ENCODE results near the gene OLAH.

DNA sequence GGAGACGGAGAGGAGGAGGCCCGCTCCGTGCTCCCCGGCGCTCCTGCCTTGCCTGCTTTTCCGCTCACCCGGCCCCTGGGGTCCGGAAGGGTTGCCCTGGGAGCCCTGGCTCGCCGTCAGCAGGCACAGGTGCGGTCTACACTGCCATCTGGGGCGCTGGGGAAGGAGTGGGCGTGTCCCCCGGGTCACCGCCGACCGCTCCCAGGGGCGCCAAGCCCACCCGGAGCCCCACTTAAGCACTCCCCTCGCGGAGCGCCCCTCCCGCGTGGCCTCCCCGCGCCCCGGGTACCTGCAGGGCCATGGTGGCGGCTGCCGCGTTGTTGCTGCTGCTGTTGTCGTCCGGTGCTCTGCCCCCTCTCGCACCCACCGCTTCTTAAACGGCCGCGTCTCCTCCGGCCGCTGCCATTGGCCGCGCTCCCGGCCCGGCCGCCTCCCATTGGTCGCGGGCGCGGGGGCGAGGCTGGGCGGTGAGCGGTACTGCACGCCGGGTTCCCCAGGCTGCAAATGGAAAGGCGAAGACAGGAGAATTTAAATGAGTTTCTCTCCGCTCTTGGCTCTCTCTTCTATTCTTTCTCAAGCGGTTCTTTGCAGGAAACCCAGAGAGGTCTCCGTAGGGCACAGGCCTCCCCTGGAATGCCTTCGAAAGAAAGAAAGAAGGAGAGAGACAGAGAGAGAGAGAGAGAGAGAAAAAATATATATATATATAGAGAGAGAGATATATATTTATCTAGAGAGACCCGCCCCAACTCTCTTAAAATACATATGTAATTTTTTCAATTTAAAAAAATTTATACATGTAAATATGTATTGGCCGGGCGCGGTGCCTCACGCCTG lies 44.9 kb downstream of the OLAH start, which contains the start of gene ACBD7:
- TF ChIP-seq, protein P1, sequence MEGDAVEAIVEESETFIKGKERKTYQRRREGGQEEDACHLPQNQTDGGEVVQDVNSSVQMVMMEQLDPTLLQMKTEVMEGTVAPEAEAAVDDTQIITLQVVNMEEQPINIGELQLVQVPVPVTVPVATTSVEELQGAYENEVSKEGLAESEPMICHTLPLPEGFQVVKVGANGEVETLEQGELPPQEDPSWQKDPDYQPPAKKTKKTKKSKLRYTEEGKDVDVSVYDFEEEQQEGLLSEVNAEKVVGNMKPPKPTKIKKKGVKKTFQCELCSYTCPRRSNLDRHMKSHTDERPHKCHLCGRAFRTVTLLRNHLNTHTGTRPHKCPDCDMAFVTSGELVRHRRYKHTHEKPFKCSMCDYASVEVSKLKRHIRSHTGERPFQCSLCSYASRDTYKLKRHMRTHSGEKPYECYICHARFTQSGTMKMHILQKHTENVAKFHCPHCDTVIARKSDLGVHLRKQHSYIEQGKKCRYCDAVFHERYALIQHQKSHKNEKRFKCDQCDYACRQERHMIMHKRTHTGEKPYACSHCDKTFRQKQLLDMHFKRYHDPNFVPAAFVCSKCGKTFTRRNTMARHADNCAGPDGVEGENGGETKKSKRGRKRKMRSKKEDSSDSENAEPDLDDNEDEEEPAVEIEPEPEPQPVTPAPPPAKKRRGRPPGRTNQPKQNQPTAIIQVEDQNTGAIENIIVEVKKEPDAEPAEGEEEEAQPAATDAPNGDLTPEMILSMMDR (IDR thresholded peaks at IDR 0.05; ENCODE audit: low read depth, low read length, missing input control), result peak; percentile 65
- TF ChIP-seq, protein P2, sequence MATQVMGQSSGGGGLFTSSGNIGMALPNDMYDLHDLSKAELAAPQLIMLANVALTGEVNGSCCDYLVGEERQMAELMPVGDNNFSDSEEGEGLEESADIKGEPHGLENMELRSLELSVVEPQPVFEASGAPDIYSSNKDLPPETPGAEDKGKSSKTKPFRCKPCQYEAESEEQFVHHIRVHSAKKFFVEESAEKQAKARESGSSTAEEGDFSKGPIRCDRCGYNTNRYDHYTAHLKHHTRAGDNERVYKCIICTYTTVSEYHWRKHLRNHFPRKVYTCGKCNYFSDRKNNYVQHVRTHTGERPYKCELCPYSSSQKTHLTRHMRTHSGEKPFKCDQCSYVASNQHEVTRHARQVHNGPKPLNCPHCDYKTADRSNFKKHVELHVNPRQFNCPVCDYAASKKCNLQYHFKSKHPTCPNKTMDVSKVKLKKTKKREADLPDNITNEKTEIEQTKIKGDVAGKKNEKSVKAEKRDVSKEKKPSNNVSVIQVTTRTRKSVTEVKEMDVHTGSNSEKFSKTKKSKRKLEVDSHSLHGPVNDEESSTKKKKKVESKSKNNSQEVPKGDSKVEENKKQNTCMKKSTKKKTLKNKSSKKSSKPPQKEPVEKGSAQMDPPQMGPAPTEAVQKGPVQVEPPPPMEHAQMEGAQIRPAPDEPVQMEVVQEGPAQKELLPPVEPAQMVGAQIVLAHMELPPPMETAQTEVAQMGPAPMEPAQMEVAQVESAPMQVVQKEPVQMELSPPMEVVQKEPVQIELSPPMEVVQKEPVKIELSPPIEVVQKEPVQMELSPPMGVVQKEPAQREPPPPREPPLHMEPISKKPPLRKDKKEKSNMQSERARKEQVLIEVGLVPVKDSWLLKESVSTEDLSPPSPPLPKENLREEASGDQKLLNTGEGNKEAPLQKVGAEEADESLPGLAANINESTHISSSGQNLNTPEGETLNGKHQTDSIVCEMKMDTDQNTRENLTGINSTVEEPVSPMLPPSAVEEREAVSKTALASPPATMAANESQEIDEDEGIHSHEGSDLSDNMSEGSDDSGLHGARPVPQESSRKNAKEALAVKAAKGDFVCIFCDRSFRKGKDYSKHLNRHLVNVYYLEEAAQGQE (IDR thresholded peaks at IDR 0.05), result no peak
- no peak for TF ChIP-seq YY1 (IDR thresholded peaks at IDR 0.05)
- TF ChIP-seq JUND (IDR thresholded peaks at IDR 0.05), result no peak
- TF ChIP-seq, protein P3, sequence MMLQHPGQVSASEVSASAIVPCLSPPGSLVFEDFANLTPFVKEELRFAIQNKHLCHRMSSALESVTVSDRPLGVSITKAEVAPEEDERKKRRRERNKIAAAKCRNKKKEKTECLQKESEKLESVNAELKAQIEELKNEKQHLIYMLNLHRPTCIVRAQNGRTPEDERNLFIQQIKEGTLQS (IDR thresholded peaks at IDR 0.05), result no peak
